ENCODE results near the gene CDHR5.

- no peak for TF ChIP-seq YY1 (IDR thresholded peaks at IDR 0.05; ENCODE audit: borderline replicate concordance in 1 of 3, control insufficient read depth in 1 of 3, extremely low read depth in 1 of 3, insufficient read depth in 3 of 3, insufficient read length in 1 of 3, insufficient replicate concordance in 2 of 3, low read depth in 1 of 3, low read length in 2 of 3)
- TF ChIP-seq PBX2 (CRISPR knock-in tag; IDR thresholded peaks at IDR 0.05; ENCODE audit: low read depth) = no peak
- no peak for TF ChIP-seq PBX2 (tag; conservative IDR thresholded peaks at IDR 0.05; ENCODE audit: low read depth)
- no peak for TF ChIP-seq EP300 (IDR thresholded peaks at IDR 0.05; ENCODE audit: low read length)
- TF ChIP-seq RB1 (IDR thresholded peaks at IDR 0.05; ENCODE audit: low read depth) = no peak
- no peak for TF ChIP-seq HOMEZ (CRISPR knock-in tag; IDR thresholded peaks at IDR 0.05)
- TF ChIP-seq, protein P1, sequence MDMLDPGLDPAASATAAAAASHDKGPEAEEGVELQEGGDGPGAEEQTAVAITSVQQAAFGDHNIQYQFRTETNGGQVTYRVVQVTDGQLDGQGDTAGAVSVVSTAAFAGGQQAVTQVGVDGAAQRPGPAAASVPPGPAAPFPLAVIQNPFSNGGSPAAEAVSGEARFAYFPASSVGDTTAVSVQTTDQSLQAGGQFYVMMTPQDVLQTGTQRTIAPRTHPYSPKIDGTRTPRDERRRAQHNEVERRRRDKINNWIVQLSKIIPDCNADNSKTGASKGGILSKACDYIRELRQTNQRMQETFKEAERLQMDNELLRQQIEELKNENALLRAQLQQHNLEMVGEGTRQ (CRISPR knock-in tag; IDR thresholded peaks at IDR 0.05) = no peak
- TF ChIP-seq, protein P2, sequence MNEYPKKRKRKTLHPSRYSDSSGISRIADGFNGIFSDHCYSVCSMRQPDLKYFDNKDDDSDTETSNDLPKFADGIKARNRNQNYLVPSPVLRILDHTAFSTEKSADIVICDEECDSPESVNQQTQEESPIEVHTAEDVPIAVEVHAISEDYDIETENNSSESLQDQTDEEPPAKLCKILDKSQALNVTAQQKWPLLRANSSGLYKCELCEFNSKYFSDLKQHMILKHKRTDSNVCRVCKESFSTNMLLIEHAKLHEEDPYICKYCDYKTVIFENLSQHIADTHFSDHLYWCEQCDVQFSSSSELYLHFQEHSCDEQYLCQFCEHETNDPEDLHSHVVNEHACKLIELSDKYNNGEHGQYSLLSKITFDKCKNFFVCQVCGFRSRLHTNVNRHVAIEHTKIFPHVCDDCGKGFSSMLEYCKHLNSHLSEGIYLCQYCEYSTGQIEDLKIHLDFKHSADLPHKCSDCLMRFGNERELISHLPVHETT (CRISPR knock-in tag; conservative IDR thresholded peaks at IDR 0.05 in 1 of 2, IDR thresholded peaks at IDR 0.05 in 1 of 2) = no peak
- no peak for TF ChIP-seq KLF1 (tag; IDR thresholded peaks at IDR 0.05)
- TF ChIP-seq YBX1 (IDR thresholded peaks at IDR 0.05) = no peak
- no peak for TF ChIP-seq MAZ (CRISPR knock-in tag; conservative IDR thresholded peaks at IDR 0.05 in 1 of 2, IDR thresholded peaks at IDR 0.05 in 1 of 2)
- no peak for TF ChIP-seq HNRNPL (IDR thresholded peaks at IDR 0.05; ENCODE audit: low read depth, low read length)
- no peak for TF ChIP-seq ZNF395 (CRISPR knock-in tag; IDR thresholded peaks at IDR 0.05)
- TF ChIP-seq, protein P3, sequence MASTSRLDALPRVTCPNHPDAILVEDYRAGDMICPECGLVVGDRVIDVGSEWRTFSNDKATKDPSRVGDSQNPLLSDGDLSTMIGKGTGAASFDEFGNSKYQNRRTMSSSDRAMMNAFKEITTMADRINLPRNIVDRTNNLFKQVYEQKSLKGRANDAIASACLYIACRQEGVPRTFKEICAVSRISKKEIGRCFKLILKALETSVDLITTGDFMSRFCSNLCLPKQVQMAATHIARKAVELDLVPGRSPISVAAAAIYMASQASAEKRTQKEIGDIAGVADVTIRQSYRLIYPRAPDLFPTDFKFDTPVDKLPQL (IDR thresholded peaks at IDR 0.05; ENCODE audit: extremely low read depth, insufficient read length) = no peak
These were observed 35.0 kb downstream of the CDHR5 start for GRCh38 chr11:589798-590197.
